Ishikawa (cell line): ENCODE results near the gene SASH1.

Source experiments
- CEBPB ChIP-seq: IDR thresholded peaks from 2 replicates; pipeline ENCODE4 v1.6.1; 2012
- CREB1 ChIP-seq: IDR thresholded peaks from 2 replicates; pipeline ENCODE4 v1.6.1; 2012; ENCODE audit warnings: low read depth
- EGR1 ChIP-seq: IDR thresholded peaks from 2 replicates; pipeline ENCODE4 v1.6.1; 2012
- EP300 ChIP-seq: IDR thresholded peaks from 2 replicates; pipeline ENCODE4 v1.6.1; 2012; ENCODE audit warnings: borderline replicate concordance
- FOXM1 ChIP-seq: IDR thresholded peaks from 2 replicates; pipeline ENCODE4 v1.6.1; 2012; ENCODE audit warnings: low read depth, borderline replicate concordance
- NFIC ChIP-seq: IDR thresholded peaks from 2 replicates; pipeline ENCODE4 v1.6.1; 2012
- RAD21 ChIP-seq: IDR thresholded peaks from 2 replicates; pipeline ENCODE4 v1.6.1; 2012; ENCODE audit warnings: low read depth
- TAF1 ChIP-seq: IDR thresholded peaks from 2 replicates; pipeline ENCODE4 v1.6.1; 2012; ENCODE audit warnings: low read depth, mild to moderate bottlenecking
- TCF12 ChIP-seq: IDR thresholded peaks from 2 replicates; pipeline ENCODE4 v1.6.1; 2012; ENCODE audit warnings: low read depth
- TEAD4 ChIP-seq: IDR thresholded peaks from 2 replicates; pipeline ENCODE4 v1.6.1; 2012
- YY1 ChIP-seq: IDR thresholded peaks from 2 replicates; pipeline ENCODE4 v1.6.1; 2012; ENCODE audit warnings: low read depth
- ZBTB7A ChIP-seq: IDR thresholded peaks from 2 replicates; pipeline ENCODE4 v1.6.1; 2012; ENCODE audit warnings: low read depth
- TF ChIP-seq, protein P1 (sequence below): IDR thresholded peaks from 2 replicates; pipeline ENCODE4 v1.6.1; 2012; ENCODE audit warnings: low read depth, mild to moderate bottlenecking
- TF ChIP-seq, protein P2 (sequence below): IDR thresholded peaks from 2 replicates; pipeline ENCODE4 v1.6.1; 2012
- TF ChIP-seq, protein P3 (sequence below): IDR thresholded peaks from 2 replicates; pipeline ENCODE4 v1.6.1; 2012

The SASH1 gene

DNA sequence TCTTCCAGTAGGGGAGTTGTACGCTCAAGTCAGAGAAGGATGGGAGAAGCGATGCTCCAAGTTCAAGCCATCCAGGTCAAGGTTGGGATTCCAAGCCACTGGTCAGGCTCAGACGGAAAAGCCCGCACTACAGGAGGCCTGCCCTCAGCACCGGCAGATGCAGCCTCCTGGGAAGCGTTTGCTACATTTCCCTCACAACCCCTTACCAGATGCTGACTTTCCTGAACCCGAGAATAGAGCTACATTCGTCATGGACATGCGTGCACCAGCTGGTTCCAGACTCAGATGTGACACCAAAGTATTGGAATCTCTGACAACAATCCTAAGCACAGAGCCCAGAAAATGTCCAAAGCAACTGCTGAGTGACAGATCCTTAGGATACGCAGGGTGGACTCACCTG is 174.8 kb downstream of the SASH1 start:
- no peak for TF ChIP-seq TAF1
- TF ChIP-seq CREB1, result no peak
- no peak for TF ChIP-seq RAD21
- TF ChIP-seq, protein P1, sequence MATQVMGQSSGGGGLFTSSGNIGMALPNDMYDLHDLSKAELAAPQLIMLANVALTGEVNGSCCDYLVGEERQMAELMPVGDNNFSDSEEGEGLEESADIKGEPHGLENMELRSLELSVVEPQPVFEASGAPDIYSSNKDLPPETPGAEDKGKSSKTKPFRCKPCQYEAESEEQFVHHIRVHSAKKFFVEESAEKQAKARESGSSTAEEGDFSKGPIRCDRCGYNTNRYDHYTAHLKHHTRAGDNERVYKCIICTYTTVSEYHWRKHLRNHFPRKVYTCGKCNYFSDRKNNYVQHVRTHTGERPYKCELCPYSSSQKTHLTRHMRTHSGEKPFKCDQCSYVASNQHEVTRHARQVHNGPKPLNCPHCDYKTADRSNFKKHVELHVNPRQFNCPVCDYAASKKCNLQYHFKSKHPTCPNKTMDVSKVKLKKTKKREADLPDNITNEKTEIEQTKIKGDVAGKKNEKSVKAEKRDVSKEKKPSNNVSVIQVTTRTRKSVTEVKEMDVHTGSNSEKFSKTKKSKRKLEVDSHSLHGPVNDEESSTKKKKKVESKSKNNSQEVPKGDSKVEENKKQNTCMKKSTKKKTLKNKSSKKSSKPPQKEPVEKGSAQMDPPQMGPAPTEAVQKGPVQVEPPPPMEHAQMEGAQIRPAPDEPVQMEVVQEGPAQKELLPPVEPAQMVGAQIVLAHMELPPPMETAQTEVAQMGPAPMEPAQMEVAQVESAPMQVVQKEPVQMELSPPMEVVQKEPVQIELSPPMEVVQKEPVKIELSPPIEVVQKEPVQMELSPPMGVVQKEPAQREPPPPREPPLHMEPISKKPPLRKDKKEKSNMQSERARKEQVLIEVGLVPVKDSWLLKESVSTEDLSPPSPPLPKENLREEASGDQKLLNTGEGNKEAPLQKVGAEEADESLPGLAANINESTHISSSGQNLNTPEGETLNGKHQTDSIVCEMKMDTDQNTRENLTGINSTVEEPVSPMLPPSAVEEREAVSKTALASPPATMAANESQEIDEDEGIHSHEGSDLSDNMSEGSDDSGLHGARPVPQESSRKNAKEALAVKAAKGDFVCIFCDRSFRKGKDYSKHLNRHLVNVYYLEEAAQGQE, result no peak
- TF ChIP-seq ZBTB7A, result no peak
- TF ChIP-seq TEAD4, result no peak
- TF ChIP-seq, protein P2, sequence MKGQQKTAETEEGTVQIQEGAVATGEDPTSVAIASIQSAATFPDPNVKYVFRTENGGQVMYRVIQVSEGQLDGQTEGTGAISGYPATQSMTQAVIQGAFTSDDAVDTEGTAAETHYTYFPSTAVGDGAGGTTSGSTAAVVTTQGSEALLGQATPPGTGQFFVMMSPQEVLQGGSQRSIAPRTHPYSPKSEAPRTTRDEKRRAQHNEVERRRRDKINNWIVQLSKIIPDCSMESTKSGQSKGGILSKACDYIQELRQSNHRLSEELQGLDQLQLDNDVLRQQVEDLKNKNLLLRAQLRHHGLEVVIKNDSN, result no peak
- TF ChIP-seq NFIC, result no peak
- TF ChIP-seq YY1, result no peak
- no peak for TF ChIP-seq FOXM1
- TF ChIP-seq TCF12, result no peak
- TF ChIP-seq EP300, result no peak
- TF ChIP-seq EGR1, result no peak

DNA sequence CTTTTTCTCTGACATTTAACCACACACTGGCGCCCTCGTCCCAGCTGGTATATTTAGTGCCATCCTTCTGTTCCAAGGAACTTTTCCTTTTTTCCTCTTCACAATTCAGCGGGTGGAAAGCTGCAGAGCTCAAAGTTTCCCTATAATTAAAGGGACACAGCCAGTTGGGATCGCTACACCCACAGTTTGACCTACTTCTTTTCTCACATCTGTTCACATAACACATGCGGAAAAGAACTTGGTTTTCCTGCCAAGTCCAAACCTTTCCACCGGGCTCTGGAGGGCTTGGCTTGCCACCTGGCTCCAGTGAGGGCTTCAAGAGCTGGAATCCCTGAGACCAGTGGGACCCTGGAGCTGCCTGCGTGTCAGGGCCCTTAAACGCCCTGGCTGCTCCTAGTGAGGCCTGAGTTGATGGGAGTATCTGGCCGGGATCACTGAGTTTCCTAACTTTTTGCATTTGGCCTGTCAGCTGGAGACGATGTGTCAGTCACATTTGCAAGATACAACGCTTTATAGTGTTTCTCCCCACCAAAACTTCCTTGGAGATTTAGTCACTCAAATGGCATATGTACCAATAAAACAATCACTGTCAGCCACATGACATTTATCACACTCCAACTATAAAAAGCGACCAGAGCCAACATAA is 176.0 kb downstream of the SASH1 start:
- TF ChIP-seq FOXM1 (no peak), TEAD4 (no peak), CEBPB (no peak), TAF1 (no peak), CREB1 (no peak), ZBTB7A (no peak), RAD21 (no peak), TCF12 (no peak), NFIC (no peak), EGR1 (no peak), YY1 (no peak)

DNA sequence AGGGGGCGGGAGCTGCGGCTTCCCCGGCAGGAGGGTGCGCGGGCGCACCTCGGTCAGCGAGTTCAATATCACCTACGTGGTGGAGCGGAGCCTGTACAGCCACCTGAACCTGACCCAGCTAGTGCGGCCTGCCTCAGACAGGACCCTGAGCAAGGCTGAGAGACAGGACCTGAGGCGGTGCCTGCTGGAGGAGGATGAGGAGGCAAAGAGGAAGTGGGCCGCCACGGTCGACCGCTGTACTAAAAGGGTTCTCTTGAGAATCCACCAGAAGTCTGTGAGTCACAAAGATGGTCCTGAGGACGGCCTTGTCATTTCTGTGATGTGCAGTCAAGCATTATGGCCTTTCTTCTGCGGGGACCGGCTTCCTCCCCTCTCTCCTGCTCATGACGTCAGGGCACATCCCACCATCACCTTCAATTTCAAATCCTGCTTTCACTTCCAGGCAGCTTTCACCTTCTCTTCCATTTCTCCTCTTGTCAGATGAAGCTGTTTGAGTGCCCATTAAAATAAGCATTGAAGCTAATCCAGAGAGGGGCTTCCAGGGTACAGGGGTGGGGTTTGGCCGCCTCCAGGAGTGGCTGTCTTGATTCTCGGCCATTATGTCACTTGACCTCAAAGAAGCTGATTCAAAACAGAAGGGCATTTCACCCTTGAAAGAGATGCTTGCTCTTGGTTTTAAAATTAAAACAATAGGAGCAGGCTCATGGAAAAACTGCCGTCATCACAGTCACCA is 177.6 kb downstream of the SASH1 start:
- no peak for TF ChIP-seq EP300
- TF ChIP-seq TCF12, result no peak
- TF ChIP-seq, protein P3, sequence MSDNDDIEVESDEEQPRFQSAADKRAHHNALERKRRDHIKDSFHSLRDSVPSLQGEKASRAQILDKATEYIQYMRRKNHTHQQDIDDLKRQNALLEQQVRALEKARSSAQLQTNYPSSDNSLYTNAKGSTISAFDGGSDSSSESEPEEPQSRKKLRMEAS, result no peak
- no peak for TF ChIP-seq CEBPB
- no peak for TF ChIP-seq RAD21
- TF ChIP-seq TAF1, result no peak
- TF ChIP-seq EGR1, result no peak
- TF ChIP-seq TEAD4, result no peak
- TF ChIP-seq, protein P1, result no peak
- TF ChIP-seq CREB1, result no peak
- TF ChIP-seq FOXM1, result no peak

DNA sequence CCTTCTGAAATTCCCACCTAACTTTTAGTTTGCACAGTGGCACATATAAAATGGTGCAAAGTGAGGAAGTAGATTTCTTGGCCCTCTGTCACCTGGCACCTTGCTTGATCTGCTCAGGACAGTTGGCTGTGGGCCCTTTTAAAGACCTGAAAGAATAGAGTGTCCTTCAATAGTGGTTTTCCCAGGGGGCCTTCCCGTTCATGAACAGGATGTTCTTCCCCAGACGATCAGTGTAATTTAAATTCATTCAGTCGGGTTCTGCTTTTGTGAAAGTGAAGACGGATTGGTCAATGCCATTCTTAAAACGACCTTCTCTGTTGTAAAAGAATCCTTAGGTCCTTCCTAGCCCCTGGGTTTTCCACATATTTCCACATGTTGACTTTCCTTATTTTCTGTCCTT is 178.5 kb downstream of the SASH1 start:
- TF ChIP-seq ZBTB7A (no peak), NFIC (no peak), EGR1 (no peak), TEAD4 (no peak), YY1 (no peak), RAD21 (no peak), TAF1 (no peak), FOXM1 (no peak), CREB1 (no peak), TCF12 (no peak), CEBPB (no peak), EP300 (no peak)
- TF ChIP-seq, protein P1, result no peak
- TF ChIP-seq, protein P2, result no peak
- TF ChIP-seq, protein P3, result no peak
